HG02884 (cell line): Measurements from ENCODE around the gene SP2.

Experiments
- ATAC-seq: cut with Tn5 transposase; IDR thresholded peaks from one replicate; pipeline ENCODE4 v1.9.1; 2021; ENCODE audit warnings: mild to moderate bottlenecking, moderate library complexity; ENCODE audit not compliant: unreplicated experiment

The SP2 gene

DNA sequence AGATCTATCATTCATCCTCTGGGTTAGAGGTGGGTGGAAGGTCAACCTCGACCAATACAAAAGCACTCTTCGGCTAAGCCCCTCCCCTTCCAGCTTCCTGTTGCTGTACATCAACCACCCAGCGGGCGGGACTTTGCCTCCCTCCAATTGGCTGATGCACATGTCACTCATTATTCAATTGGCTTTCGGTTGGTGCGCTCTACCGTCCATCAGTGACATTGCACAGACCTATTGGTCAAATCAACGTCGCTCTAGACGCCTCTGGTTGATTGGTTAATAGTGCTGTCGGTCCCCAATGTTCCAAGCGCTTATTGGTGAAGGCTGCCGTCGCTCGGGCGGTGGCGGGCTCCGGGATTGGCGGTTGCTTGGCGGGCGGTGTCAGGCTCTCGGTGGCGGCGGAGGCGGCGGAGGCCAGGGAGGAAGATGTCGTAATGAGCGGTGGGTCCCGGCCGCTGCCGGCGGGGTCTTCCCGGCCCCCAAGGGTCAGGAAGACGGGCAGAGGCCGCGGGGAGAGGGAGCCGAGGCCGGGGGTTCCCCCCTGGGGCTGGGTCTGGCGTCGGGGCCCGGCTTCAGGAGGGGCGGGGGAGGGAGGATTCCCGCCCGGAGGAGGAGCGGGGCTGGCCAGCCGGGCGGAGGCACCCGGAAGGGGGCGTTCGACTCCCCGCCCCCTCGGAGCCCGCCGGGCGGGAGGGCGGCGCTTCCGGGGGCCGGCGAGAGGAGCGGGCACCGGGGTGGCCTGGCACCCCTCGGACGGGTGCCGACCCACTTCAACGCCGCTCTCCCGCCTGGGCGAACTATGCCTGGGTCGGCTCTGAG is at the start of gene SP2:
TSS of gene SP2 (plus strand) at position 381 of the 816 bp plus-strand sequence. CDS start at position 432, 51 bp downstream.
- ATAC-seq = peak; percentile 83

DNA sequence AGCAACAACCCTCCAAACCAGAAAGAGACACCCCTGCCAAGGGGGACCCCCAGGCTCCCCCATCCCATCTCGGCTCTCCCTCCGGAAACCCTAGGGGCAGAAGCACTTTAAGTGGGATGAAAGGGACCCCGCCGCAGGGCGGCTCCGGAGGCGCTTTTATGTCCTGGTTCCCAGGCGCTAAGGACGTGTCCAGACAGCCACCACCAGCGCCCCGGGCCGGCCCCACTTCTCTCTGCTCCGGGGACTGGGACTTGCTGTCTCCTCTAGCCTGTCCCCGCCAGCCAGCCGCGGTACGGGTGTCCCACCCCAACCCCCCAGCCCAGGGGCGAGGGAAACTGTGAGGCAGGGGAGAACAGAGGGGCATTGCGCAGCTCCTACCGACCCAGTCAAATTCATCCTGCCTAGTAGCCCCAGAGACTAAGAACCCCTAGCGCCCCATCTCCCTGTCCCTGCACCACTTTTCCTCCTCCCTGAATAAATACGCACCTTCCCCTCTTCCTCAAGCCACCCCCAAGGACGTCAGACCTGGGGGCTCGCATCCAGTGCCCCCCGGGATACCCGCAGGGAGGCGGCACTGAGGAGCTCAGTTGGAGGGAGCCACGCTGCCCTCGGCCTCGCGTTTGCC is 49.2 kb upstream of the SP2 start:
- ATAC-seq = no peak

DNA sequence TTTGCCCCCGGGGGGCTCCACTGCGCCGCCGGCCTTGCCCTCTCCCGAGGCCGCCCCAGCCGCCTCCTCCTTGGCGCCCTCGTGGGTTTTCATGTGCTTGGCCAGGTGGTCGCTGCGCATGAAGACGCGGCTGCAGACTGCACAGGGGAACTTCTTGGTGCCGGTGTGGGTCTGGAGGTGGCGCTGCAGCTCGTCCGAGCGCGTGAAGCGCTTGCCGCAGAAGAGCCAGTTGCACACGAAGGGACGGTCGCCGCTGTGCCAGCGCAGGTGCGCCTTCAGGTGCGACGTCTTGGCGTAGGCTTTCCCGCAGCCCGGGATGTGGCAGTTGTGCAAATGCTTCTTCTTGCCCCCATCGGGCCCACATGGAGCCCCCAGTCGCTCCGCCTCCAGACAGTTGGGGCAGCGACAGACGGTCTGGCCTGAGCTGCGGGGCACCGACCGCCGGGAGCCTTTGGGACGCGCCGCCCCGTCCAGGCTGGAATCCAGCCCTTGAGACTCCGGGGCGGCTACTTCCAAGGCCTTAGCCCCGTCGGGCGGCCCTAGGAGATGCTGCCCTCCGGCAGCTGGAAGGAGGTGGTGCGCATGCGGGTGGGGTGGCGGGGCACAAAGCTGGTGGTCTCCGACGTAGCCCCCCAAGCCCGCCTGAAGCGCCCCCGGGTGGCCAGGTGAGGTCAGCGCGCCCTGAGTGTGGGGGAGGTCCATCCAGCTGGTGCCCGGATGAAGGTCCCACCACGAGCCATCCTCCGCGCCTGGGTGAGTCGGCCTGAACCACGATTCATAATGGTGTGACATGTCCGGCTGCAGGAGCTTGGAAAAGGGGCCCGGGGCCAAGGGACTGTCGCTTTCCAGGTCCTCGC is 48.5 kb upstream of the SP2 start:
- ATAC-seq = no peak

- ATAC-seq = no peak
Measured at GRCh38 chr17:47848198-47848513, 47.9 kb upstream of the SP2 start.

GRCh38 chr17:47850373-47850691 is 45.7 kb upstream of the SP2 start:
- no peak for ATAC-seq

GRCh38 chr17:47850692-47851573 is 45.1 kb upstream of the SP2 start, which contains the start of gene SP6:
Gene SP6 (minus strand): TSS chr17:47851163. CDS start chr17:47848429, 2,734 bp downstream.
- no peak for ATAC-seq

GRCh38 chr17:47851764-47852112 is 44.3 kb upstream of the SP2 start:
- ATAC-seq = no peak

DNA sequence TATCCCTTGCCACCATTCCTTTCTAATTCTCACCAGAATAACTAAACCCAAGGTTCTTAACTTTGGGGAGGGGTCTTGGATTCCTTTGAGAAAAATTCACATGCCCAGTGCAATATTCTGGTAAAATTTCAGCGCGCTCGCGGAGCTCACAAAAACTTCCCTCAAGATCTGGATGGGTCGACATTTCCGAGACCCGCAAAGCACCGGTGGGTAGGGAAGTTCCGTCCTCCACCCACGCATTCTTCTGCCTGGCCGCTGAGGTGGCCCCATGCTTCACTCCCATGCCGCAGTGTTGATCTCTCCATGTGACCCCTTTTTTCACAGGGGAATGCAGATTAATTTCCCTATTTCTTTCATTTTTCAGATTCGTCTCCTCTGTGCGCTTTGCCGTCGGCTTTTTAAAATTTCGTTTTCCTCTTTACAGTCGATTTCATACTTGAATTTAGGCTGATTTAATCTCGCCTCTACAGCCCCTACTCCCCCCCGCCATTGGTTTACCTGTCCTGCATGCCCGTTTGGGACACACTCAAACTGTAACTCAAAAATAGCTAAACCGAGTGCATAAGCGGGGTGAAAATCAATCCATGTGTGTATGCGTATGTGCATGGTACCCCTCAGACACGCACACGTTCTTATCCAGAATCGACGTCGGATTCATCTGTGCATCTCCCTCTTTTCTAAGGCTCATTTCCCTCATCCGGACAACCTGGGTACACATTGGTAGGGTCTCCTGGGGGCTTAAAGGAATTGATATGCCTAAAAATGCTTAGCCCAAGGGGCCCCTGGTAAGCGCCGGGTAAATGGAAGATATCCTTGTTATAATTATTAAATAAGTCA is 43.7 kb upstream of the SP2 start:
- no peak for ATAC-seq

GRCh38 chr17:47853616-47854015 is 42.4 kb upstream of the SP2 start:
- ATAC-seq = no peak

GRCh38 chr17:47855737-47856136 is 40.3 kb upstream of the SP2 start:
- ATAC-seq = no peak

DNA sequence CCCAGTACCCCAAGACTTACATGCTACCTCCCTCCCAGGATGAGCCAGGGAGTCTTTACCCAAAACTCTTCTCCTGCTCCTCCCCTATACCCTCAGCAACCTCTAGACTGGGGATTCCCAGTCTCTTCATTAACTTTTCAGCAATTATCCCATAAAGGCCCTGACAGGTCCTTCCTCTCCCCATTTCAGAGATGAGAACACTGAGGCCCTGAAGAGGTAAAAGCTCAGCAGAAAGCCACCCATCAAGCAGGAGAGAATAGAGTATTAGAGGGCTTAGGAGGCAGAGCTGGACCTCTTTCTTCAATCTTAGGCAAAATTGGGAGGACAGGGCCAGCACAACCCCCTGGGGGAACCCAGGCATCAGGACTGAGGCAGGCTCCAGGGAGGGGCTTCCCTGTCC is 39.2 kb upstream of the SP2 start:
- ATAC-seq = no peak

GRCh38 chr17:47857551-47858455 is 38.2 kb upstream of the SP2 start:
- no peak for ATAC-seq

- no peak for ATAC-seq
Measured at GRCh38 chr17:47860386-47860785, 35.6 kb upstream of the SP2 start.

GRCh38 chr17:47862621-47863440 is 33.2 kb upstream of the SP2 start:
- ATAC-seq = no peak

DNA sequence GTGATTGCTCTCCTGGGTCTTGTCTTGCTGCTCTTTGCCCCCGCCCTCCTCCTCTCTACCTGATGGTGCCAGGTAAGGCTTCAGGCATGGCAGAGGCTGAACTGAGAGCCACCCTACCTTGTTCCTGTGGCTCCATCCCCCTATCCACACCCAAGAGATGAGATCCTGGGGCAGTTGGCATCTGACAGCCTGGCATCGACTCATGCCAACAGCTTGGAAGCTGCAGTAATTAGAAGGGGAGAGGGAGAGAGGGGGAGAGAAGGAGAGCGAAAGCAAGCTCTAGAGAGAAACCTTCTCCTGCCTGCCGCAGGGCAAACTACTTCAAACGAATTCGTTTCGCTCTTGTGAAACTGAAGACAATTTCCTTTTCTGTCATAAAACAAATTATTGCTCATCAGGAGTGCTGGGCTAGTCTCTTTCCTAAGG is 31.2 kb upstream of the SP2 start:
- ATAC-seq = no peak

DNA sequence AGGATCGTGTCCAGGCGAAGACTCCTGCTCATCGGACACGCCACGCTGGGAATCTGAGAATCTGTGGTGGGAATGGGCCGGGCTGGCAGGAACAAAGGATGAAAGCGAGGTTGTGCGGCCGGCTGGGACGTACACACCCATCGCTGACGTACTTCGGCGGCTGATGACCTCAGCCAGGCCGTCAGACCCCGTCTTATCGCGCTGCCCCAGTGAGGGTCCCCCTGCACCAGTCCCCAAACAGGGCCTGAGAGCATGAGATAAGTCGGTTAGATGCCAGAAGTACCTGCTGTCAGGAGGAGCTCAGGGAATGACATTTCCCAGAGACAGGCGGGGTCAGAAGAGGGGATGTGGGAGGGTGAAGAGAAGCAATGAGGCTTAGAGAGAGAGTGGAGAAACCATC is 29.1 kb upstream of the SP2 start:
- no peak for ATAC-seq

- no peak for ATAC-seq
Measured at GRCh38 chr17:47867813-47868533, 28.1 kb upstream of the SP2 start.
